ENCODE data around the gene VGLL4.

DNA sequence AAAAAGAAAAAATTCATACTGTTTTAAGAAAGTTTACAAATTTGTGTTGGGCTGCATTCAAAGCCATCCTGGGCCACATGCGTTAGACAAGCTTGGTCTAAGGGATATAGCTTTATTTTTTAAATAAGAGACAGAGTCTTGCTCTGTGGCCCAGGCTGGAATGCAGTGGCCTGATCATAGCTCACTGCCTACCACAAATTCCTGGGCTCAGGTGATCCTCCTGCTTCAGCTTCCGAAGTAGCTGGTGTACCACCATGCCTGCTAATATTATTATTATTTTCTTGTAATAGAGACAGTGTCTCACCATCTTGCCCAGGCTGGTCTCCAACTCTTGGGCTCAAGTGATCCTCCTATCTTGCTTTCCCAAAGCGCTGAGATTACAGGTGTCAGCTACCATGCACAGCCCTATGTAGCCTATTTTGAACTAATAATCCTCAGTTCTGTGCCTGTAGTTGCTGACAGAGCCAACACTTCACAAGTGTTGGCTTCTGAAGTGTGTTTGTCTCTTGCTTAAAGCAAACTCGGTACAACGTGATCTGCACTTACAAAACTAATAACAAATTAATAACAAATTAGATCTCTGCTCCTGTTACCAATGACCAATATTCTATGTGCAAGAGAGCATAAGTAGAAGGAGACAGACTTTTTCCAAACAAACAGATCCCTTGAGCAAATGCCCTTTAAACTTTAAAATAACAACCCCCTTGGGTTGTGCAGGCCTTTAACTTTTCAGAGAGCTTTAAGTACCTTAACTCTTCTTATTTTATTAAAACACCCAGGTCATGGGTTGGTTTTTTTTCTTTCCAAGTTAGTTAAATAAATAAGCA, 135.2 kb downstream of the VGLL4 start:
- TF ChIP-seq RFX5 (IDR thresholded peaks at IDR 0.05; ENCODE audit: low read depth, low read length), result no peak
- no peak for TF ChIP-seq SMC3 (IDR thresholded peaks at IDR 0.05; ENCODE audit: low read depth, low read length)
- TF ChIP-seq RCOR1 (IDR thresholded peaks at IDR 0.05; ENCODE audit: insufficient replicate concordance, low read length), result no peak
- TF ChIP-seq BHLHE40 (IDR thresholded peaks at IDR 0.05; ENCODE audit: low read depth, low read length), result no peak
- TF ChIP-seq CTCF (conservative IDR thresholded peaks at IDR 0.05; ENCODE audit: low read depth, low read length), result no peak
- no peak for TF ChIP-seq POLR2A (IDR thresholded peaks at IDR 0.05; ENCODE audit: low read depth, low read length)
- no peak for TF ChIP-seq RAD21 (IDR thresholded peaks at IDR 0.05; ENCODE audit: low read length)
- no peak for TF ChIP-seq CEBPB (IDR thresholded peaks at IDR 0.05; ENCODE audit: low read depth, low read length)
- no peak for TF ChIP-seq FOS (IDR thresholded peaks at IDR 0.05; ENCODE audit: low read depth, low read length)
- no peak for TF ChIP-seq MXI1 (IDR thresholded peaks at IDR 0.05; ENCODE audit: borderline replicate concordance, low read depth, low read length)
- TF ChIP-seq USF2 (IDR thresholded peaks at IDR 0.05; ENCODE audit: low read depth, low read length), result no peak
- no peak for TF ChIP-seq MAZ (IDR thresholded peaks at IDR 0.05; ENCODE audit: borderline replicate concordance, low read depth, low read length)
- no peak for TF ChIP-seq NFE2L2 (IDR thresholded peaks at IDR 0.05; ENCODE audit: low read depth, low read length)
- TF ChIP-seq, protein P1, sequence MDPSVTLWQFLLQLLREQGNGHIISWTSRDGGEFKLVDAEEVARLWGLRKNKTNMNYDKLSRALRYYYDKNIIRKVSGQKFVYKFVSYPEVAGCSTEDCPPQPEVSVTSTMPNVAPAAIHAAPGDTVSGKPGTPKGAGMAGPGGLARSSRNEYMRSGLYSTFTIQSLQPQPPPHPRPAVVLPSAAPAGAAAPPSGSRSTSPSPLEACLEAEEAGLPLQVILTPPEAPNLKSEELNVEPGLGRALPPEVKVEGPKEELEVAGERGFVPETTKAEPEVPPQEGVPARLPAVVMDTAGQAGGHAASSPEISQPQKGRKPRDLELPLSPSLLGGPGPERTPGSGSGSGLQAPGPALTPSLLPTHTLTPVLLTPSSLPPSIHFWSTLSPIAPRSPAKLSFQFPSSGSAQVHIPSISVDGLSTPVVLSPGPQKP (IDR thresholded peaks at IDR 0.05; ENCODE audit: borderline replicate concordance, low read depth, low read length), result no peak

Measured in IMR-90 (cell line).